ENCODE results near the gene MS4A1. TPM values are rescaled to one million over a fixed set of nuclear protein-coding genes. Genes with fewer than 3 reads are reported as not detected.

The MS4A1 gene
- total RNA-seq, 1 experiment from 2014 or later = not detected

DNA sequence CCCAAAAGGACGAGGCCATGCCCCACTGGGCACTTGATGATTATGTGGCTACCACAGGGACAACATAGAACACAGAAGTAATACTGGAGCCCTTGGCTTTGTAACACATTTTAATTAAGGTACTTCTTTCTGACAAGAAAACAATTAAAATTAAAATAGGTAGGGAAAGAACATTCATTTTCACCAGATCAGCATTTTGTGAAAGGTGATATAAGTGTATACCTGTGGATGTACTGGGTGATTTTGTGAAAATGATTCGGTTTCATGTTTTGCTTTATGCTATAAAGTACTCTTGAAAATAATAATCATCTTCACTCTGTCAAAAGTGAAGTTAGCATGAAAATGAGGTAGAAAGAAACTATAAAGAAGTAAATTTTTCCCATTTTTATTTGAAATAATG is 37.8 kb downstream of the MS4A1 start:
- H3T11ph ChIP-seq (ENCODE audit: low read length) = no peak overlapping the region
- no peaks in the 10 kb centered on the region for H3K79me1 ChIP-seq (ENCODE audit: insufficient read depth, low read depth, low read length, poor library complexity, severe bottlenecking)
- H3K23me2 ChIP-seq (ENCODE audit: insufficient read length, low read depth, low read length, poor library complexity, severe bottlenecking) = no peaks in the 10 kb centered on the region
- H4K5ac ChIP-seq (ENCODE audit: insufficient read length, low read depth, low read length) = no peak overlapping the region
- no peak overlapping the region for H4K91ac ChIP-seq (ENCODE audit: insufficient read length, low read depth, low read length)
- H3K79me2 ChIP-seq (ENCODE audit: insufficient read depth, low read length) = no peaks in the 10 kb centered on the region
- TF ChIP-seq, protein P1, sequence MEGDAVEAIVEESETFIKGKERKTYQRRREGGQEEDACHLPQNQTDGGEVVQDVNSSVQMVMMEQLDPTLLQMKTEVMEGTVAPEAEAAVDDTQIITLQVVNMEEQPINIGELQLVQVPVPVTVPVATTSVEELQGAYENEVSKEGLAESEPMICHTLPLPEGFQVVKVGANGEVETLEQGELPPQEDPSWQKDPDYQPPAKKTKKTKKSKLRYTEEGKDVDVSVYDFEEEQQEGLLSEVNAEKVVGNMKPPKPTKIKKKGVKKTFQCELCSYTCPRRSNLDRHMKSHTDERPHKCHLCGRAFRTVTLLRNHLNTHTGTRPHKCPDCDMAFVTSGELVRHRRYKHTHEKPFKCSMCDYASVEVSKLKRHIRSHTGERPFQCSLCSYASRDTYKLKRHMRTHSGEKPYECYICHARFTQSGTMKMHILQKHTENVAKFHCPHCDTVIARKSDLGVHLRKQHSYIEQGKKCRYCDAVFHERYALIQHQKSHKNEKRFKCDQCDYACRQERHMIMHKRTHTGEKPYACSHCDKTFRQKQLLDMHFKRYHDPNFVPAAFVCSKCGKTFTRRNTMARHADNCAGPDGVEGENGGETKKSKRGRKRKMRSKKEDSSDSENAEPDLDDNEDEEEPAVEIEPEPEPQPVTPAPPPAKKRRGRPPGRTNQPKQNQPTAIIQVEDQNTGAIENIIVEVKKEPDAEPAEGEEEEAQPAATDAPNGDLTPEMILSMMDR (conservative IDR thresholded peaks at IDR 0.05) = no peak
- H3K56ac ChIP-seq (ENCODE audit: insufficient read length, low read depth, low read length) = no peak overlapping the region
- DNase-seq = no peak
- H3K4me1 ChIP-seq (ENCODE audit: insufficient read depth, low read length) = no peaks in the 10 kb centered on the region
- no peaks in the 10 kb centered on the region for H3K27me3 Mint-ChIP-seq (ENCODE audit: low read depth)
- H3K14ac ChIP-seq (ENCODE audit: insufficient read depth, low read length) = no peak overlapping the region
- H2BK12ac ChIP-seq (ENCODE audit: insufficient read length, low read depth, low read length) = no peak overlapping the region
- no peak overlapping the region for H2BK15ac ChIP-seq (ENCODE audit: low read depth, low read length)
- H3K27ac Mint-ChIP-seq = no peak overlapping the region
- no CpG with 5 or more reads among the region's 2 CpGs for WGBS (ENCODE audit: extremely low coverage, insufficient read length, low lambda C conversion rate)
- no peak overlapping the region for H2BK5ac ChIP-seq (ENCODE audit: insufficient read length, low read length)
- no peaks in the 10 kb centered on the region for H3K27me3 ChIP-seq (ENCODE audit: insufficient read depth, low read length)
- no peak overlapping the region for H2AK5ac ChIP-seq (ENCODE audit: insufficient read length, low read length)
- H2BK20ac ChIP-seq (ENCODE audit: low read depth, low read length, poor library complexity, severe bottlenecking) = no peak overlapping the region
- H4K20me1 ChIP-seq (ENCODE audit: control insufficient read depth, insufficient read depth, insufficient read length) = no peaks in the 10 kb centered on the region
- peaks cover 14 to 24% of the 10 kb centered on the region in 2 experiments for H3K4me1 Mint-ChIP-seq
- no peak overlapping the region for H2AFZ ChIP-seq (ENCODE audit: low read length)
- no peak overlapping the region for H2BK120ac ChIP-seq (ENCODE audit: low read depth, low read length, poor library complexity, severe bottlenecking)
- H3K27ac ChIP-seq (ENCODE audit: insufficient read length, low read depth, low read length) = no peak overlapping the region
- no peak overlapping the region for H3K4me2 ChIP-seq (ENCODE audit: insufficient read depth, insufficient read length, low read length)
- no peaks in the 10 kb centered on the region for H3K9me3 ChIP-seq (ENCODE audit: control insufficient read depth, low read depth, low read length)
- H3K18ac ChIP-seq (ENCODE audit: insufficient read length, low read depth, low read length) = no peak overlapping the region
- no peak overlapping the region for H4K8ac ChIP-seq (replicated peaks; ENCODE audit: insufficient read length, low read depth, low read length)
- no peak overlapping the region for H3K23ac ChIP-seq (ENCODE audit: insufficient read length, low read depth, low read length)
- H3K4me3 Mint-ChIP-seq = no peak overlapping the region
- H3K9ac ChIP-seq (ENCODE audit: extremely low read depth, insufficient read length, low read length) = no peak overlapping the region
- no peak overlapping the region for H3K4ac ChIP-seq (ENCODE audit: low read depth, low read length)
- H3K36me3 Mint-ChIP-seq (ENCODE audit: insufficient read depth in 1 of 3, low read depth in 3 of 3) = peaks cover 0 to 14% (median 4%) of the 10 kb centered on the region in 3 experiments; a peak in 4 of 7 replicates
- H3K9me3 Mint-ChIP-seq = peaks cover 5 to 13% of the 10 kb centered on the region in 2 experiments

Data from H9 (cell line).